Fibroblast of villous mesenchyme (primary cell): ENCODE measurements around the gene AFTPH. TPM values are rescaled to one million over a fixed set of nuclear protein-coding genes. Genes with fewer than 3 reads are reported as not detected.

Source experiments
- DNase-seq: peaks from one replicate; pipeline ENCODE4 v3.0.0-alpha.2; 2010; ENCODE audit warnings: low read depth
- H3K4me3 ChIP-seq: 2 replicates; pipeline ENCODE4 v1.5.1; 2011; ENCODE audit warnings: low read depth, mild to moderate bottlenecking, low read length
- CTCF ChIP-seq: IDR thresholded peaks from 2 replicates; pipeline ENCODE4 v1.5.1; 2012; ENCODE audit warnings: low read depth, mild to moderate bottlenecking, low read length; ENCODE audit not compliant: insufficient read depth
- total RNA-seq: library from RNA; depleted of rRNA; stranded (reverse); fragments of >200 nt; gene quantifications from 2 replicates; pipeline ENCODE4 v1.2.3, GENCODE V29; 2012

AFTPH gene
- total RNA-seq, 1 donor, result 40.2 TPM

- no peak for DNase-seq
- no peak overlapping the region for H3K4me3 ChIP-seq
- no peak for TF ChIP-seq CTCF
These were observed 58.7 kb downstream of the AFTPH start for GRCh38 chr2:64582774-64583340.

DNA sequence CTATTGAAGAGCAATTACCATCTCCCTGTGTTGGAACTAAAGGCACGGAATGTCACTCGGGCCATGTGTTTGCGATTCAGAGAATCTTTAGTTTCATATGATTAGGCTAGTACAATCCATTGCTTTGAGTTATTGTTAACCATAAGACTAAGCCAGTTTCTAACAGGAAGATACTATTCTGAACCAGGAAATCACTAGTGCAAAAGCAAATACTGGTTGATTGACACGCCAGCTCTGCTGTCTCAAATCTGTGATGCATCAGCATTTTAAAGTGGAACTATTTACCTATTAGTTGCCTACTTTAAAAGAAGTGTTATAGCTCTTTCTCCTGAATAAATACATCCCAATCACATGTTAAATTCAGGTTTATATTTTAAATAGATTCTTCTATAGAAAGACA is 61.9 kb downstream of the AFTPH start:
- DNase-seq, result no peak
- no peak overlapping the region for H3K4me3 ChIP-seq
- no peak for TF ChIP-seq CTCF

GRCh38 chr2:64586883-64587481 is 62.9 kb downstream of the AFTPH start:
- no peak overlapping the region for H3K4me3 ChIP-seq
- peak; percentile 70 for TF ChIP-seq CTCF
- DNase-seq, result peak; percentile 59

- no peak overlapping the region for H3K4me3 ChIP-seq
- TF ChIP-seq CTCF, result no peak
- DNase-seq, result no peak
These were observed 63.4 kb downstream of the AFTPH start for GRCh38 chr2:64587561-64587960.

GRCh38 chr2:64591188-64591587 is 67.1 kb downstream of the AFTPH start:
- H3K4me3 ChIP-seq, result no peak overlapping the region
- no peak for DNase-seq
- TF ChIP-seq CTCF, result no peak

GRCh38 chr2:64593035-64593655 is 69.0 kb downstream of the AFTPH start:
- no peak for TF ChIP-seq CTCF
- DNase-seq, result no peak

More at GRCh38 chr2:64593035-64593655, 69.0 kb downstream of the AFTPH start:
- H3K4me3 ChIP-seq, result no peak overlapping the region
